GM19193 (cell line): ENCODE results near the gene CPXM2.

Source experiments
- POLR2A ChIP-seq: IDR thresholded peaks from 4 replicates; pipeline ENCODE4 v1.6.1; 2011; ENCODE audit not compliant: insufficient read depth, insufficient read length; ENCODE audit errors: extremely low read depth

The CPXM2 gene

DNA sequence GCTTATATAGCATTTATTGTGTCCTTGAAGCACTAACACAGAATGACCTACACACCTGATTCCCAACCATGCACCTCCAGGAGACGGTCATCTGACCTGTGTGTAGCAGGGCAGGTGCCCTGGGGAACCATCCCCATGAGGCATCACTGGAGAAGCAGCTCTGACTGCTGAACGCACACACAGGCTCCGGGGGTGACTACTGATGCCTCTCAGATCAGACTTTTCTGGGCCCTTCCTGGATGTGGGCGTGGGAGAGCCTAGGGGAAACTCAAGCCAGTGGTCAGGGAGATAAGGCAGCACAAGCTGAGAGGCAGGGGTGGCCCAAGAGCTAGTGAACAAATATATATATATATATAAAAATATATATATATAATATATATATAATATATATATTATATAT, 37.6 kb downstream of the CPXM2 start:
- TF ChIP-seq POLR2A, result no peak

DNA sequence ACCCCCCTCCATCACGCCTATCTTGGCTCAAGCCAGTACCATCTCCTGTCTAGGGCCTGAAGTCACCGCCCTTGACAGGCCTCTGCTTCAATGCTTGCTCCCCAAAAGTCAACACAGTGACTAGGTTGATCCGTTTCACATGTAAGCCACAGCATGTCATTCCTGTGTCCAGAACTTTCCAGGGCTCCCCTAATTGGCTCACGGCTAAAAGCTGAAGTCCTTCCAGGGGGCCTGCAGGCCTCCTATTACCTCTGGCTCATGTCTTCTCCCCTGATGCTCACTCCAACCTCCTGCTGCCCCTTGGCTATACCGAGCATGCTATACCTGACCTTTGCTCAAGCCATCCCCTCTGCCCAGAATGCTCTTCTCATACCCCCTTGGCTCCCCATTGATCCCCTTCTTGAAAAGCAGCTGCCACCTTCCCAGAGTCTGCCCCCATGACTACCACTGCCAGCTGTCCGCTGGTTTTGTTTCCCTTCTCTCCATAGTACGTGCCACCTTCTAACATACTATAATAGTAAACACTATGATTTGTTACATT, 39.1 kb downstream of the CPXM2 start:
- TF ChIP-seq POLR2A, result no peak

DNA sequence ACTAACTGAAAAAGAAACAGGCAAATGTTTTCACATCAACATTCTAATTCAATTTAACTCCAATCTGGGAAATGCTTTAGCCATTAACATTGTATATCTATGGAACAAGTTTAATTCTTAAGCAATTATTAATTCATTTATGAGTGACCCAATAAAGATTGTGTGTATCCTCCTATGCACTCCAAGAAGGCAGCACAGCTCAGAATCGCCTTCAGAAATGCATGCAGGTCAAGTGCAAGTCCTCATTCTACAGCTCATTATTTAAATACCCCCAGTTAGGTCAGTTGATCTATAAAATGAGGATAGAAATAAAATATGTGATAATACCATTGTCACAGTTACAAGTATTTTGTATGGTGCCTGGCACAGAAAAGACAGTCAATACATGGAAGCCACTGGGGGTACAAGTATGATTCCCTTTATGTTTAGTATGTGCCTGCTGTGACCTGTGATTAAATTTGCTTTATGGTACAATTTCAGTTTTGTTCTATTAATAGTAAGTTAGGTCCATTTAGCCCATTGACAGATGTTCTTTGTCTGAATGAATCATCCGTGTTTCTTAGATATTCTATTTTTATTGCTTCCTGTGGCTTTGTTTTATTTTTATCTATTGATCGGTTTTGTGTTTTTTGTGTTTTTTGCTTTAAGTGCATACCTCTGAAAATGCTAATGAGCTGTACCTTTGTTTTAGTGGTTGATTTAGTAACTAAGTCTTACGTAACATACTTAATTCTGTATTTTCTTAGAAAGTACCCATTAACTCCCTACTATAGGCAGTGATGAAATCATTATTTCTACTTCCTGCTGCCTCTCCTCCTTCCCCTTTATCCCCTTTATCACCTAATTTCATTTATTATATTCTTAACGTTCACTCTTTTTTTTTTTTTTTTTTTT, 42.8 kb downstream of the CPXM2 start:
- no peak for TF ChIP-seq POLR2A

GRCh38 chr10:123847686-123848432, 43.7 kb downstream of the CPXM2 start:
- TF ChIP-seq POLR2A, result no peak

- no peak for TF ChIP-seq POLR2A
Observed at GRCh38 chr10:123843835-123844234, 47.8 kb downstream of the CPXM2 start.

DNA sequence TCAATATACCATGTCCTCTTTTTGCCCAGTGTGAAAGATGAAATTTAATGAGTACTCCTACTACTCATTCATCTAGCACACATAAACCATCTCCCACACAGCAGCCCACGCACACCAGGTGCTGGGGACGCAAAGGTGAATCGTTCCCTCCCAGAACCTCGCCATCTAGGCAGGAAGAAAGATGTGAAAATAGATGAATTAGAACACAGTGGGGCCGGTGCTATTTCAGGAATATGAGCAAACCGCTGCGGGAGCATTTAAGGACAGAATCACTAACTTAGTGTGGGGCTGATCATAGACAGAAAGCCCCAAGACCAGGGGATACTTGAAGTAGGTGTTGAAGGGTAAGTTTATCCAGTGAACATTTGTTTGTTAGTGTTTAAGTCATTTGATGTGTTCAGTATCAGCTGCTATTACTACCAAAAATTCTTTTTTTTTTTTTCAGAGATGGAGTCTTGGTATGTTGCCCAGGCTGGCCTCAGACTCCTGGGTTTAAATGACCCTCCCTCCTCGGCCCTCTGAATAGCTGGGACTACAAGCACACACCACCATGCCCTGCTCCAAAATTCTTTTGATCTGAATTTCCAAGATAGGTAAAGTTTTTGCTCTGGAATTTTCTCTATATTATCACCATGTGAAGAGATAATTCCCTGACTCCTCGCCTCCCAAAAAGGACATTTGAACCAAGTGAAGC, 48.8 kb downstream of the CPXM2 start:
- no peak for TF ChIP-seq POLR2A

- no peak for TF ChIP-seq POLR2A
Observed at GRCh38 chr10:123841560-123841959, 50.0 kb downstream of the CPXM2 start.

DNA sequence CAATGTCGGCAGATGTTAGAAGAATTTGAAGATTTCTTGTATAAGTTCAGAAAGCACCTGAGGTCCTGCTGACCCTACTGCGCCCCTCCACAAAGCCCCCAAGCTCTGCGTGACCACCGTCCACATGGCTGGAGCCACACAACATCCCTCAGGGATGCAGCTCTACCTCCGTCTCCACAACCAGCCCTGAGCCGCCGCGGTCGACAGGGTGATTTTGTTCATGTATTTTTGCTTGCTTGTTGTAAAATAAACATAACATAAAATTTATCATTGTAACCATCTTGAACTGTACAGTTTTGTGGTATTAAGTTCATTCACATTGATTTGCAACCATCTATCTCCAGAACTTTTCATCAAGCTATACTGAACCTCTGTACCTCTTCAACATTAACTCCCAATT, 50.5 kb downstream of the CPXM2 start:
- no peak for TF ChIP-seq POLR2A

DNA sequence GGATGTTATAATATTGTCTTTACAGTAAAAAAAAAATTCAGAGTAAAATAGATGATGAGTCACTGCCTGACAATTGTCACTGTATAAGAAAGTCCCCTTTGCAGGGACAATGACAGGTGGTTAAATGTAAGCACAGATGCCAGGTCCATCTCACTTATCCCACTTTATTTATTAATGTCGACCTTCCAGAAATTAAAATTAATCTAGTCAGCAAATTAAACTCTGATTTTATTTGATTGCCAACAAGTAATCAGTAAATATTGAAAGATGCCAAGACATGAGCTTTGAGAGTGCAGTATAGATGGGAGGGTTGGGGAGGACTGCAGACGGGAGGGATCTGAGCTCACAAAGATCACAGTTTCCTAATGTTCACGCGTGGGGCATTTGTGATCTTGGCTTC, 50.9 kb downstream of the CPXM2 start:
- TF ChIP-seq POLR2A, result no peak

DNA sequence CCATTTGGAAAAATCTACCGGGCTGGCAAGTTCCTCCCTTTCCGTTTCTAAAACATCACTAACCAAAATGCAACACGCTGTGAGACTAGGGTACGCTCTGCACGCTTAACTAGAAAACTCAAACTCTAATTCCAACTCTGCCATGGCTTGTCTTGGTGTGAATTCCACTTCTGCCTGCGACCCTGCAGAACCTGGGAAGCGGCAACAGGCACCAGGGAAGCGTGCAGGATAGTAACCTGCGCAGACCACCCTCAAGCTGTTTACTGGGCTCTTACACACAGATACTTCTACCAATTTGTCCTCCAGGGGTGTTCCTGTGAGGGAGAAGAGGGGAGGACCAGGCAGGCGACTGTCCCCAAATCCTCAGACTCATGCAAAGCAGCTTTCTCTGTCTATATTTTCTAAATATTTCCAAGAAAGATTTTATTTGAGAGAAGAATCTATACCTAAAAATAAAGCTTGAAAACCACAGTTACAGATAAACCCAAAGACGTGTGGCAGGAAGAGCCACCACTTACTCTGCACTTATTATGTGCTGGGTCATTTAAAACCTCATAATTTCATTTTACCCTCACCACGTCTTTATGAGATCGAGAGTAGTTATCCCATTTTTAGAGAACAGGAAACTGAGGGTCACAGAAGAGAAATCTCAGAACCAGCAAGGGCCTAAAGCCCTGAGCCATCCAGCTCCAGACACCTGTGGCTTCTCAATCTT, 52.9 kb downstream of the CPXM2 start:
- no peak for TF ChIP-seq POLR2A

- TF ChIP-seq POLR2A, result no peak
Observed at GRCh38 chr10:123837756-123838155, 53.9 kb downstream of the CPXM2 start.

DNA sequence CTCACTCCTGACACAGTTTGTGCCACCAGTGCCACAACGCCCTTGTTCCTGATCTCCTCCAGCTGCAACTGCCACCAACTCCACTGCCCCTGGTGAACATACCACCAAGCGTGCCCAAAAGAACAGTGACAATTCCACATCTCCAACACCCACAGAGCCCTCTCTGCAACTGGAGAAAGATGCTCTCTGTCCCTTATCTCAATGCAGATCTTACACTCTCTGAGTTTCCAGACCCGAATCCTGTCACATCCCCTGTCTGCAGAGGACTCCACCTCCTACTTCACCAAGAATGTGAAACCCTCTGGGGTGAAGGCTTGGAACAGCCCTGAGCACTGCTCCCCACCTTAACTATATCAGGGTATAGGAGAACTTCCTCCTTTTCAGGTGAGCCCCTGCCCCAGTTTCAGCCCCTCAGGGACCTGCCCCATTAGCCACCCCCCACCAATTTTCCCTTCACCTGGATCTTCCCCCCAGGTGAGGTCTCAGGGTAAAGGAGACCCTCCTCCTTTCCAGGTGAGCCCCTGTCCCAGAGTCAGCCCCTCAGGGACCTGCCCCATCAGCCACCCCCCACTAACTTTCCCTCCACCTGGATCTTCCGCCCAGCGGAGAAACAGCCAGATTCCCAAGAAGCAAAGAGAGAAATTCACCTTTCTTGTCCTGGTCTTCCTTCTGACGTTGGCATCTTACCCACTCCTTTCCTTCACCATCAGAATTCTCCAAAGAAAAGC, 55.0 kb downstream of the CPXM2 start:
- TF ChIP-seq POLR2A, result no peak

GRCh38 chr10:123835575-123835974, 56.0 kb downstream of the CPXM2 start:
- TF ChIP-seq POLR2A, result peak; percentile 45
